ENCODE results near the gene CA12.
"Not testable (repeated sequence)": the region's sequence is repeated elsewhere in the genome, so short reads cannot be mapped to it uniquely, and the experiment has no call there.

CA12 gene

GRCh38 chr15:63334821-63335220 is 46.8 kb downstream of the CA12 start:
- no peak for DNase-seq

DNA sequence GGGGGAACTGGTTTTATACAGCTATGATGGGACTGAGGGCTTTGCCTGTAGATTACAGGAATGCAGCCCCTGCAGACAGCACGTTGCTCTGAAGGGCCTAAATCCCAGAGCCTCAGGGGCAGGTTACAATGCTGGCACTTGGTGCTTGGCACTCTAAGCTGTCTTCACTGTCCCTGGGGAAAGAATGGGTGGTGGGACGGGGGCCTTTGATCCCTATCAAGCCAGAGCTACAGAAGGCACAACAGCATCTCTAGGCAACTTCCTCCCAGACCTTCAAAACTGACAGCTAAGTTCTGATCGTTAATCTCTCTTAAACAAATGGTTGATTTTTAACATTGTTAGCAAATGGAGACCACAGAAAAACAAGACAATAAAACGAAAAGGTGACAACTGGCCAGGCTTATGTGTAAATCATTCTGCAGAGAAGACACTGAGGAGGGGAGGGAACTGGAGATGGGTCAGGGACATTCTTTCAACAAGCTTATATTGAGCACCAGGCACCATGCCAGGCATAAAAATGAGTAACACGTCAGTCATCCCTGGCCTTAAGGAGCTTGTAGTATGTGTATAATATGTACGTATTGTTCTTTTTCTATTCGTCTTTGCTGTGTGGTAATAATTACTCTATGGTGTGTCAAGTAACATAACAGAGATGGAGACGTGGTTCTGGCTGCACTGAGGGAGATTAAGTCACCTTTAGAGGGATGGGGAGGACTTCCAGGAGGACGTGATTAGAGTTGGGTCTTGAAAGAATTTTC is 49.1 kb downstream of the CA12 start:
- DNase-seq: no peak

GRCh38 chr15:63331456-63331855 is 50.2 kb downstream of the CA12 start:
- no peak for DNase-seq

DNA sequence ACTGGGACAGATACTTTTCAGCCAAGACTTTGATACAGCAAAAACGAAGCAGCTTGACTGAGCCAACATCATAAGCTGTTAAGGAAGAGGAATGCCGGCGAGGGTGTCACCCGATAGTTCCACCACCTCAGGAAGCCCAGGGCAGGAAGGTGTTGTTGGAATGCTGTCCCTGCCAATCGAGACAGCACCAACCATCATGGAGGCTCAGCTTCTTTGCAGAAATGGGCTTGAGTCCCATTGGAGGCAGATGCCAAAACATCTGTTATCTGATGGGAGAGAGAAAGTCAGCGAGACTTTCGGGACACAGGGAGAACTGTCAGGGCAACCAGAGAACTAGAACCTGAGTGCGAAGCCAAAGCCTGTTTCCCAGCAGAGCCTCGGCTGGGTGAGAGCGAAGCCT is 50.7 kb downstream of the CA12 start:
- no peak for DNase-seq

GRCh38 chr15:63329567-63330350 is 51.9 kb downstream of the CA12 start:
- no peak for DNase-seq

DNA sequence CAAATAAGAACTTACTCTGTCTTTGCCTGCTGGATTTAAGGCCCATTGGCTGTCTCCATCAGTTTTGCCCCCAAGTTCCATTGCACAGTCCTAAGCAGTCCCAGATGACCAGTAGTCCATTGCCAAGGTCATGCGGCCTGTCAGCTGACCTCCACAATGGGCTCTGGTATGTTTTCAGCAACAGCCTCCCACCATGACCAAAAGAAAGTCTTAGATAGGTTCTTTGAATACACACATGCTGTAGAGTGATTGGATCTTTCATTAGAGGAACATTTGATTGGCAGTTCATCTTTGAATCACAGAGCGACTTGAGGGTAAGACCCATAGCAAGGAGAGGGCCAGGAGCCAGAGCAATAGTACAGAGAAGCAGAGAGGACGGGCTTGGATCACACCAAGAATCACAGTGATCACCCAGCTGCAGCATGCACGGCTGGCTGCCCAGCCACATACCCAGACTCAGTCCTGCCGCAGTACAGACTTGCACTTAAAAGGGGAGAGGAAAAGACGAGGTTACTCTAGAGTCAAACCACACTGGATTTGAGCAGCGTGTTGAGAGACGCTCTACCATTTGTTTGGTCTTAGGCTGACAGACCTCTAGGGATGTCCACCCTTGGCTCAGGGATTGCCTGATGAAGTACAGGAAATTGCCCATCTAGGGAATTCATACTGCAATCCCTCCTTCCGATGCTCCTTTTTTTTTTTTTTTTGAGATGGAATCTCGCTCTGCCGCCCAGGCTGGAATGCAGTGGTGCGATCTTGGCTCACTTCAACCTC is 53.8 kb downstream of the CA12 start:
- no peak for DNase-seq

- no peak for DNase-seq
These were observed 56.9 kb downstream of the CA12 start for GRCh38 chr15:63324770-63325169.

DNA sequence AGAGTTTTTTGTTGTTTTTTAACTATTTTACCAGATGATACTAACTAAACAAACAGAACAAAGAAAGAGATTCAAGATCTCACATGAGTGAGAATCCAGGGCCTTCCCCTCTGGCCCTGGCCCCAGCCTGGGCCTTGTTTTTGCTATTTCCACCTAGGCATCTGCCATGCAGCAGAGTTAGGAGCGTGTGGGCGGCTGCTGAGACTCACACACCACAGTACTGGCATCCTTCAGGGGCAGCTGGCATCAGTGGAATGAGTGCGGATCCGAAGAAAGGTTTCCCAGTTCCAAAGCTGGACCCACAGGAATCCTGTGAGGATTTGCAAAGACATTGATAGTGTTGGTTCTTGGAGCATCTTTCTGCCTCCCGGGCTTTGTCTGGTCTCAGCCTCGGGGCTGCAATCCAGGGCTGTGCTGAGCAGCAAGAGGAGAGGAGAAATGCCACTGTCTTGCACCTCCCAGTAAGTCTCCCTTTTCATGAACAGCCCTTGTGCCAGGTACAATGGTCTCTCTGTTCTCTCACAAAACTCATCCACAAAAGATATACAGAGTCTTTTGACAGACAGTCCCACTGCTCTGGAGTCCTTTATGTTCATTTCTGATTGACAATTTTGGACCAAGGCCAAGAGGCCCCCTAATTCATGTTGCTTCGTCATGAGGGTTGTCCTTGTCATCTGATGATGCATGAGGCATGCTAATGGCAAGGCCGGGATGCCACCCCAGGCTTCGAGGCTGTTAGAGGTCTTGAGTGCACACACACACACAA is 57.7 kb downstream of the CA12 start:
- no peak for DNase-seq

DNA sequence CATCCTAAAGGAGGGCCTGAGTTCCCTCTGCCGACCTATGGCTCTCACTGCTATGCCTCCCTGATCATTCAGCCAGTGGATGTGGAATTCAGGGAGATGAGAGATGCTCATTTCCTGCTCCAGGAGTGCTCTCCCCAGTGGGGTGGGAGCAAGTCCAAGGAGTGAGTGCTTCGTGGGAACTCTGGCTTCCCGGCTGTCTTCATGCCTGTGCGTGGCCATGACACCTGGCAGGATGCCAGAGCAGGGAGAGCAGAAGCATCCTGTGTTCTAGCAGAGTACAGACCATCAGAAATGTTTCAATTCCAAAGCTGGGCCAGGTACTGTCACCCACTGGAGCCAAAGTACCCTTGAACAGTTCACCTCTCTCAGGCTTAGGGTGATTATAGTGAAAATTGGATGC is 59.1 kb downstream of the CA12 start:
- DNase-seq: no peak

GRCh38 chr15:63321462-63321861 is 60.2 kb downstream of the CA12 start:
- no peak for DNase-seq

DNA sequence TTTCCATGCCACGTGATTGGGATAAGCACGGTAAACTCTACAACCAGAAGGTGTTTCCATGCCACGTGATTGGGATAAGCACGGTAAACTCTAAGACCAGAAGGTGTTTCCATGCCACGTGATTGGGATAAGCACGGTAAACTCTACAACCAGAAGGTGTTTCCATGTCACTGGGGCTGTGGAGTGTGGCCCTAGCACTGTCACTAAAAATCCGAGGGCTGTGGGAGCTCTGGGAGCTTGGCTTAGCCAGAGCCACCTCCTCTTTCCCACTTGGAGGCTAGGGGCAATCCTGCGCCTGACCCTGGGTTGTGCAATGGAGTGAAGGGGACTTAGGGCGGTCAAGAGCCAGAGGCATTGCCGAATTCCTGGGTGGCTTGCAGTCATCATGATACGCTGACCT is 60.7 kb downstream of the CA12 start:
- DNase-seq: not testable (repeated sequence)

GRCh38 chr15:63320446-63320845 is 61.2 kb downstream of the CA12 start:
- not testable (repeated sequence) for DNase-seq

GRCh38 chr15:63319065-63319464 is 62.6 kb downstream of the CA12 start:
- DNase-seq: no peak

DNA sequence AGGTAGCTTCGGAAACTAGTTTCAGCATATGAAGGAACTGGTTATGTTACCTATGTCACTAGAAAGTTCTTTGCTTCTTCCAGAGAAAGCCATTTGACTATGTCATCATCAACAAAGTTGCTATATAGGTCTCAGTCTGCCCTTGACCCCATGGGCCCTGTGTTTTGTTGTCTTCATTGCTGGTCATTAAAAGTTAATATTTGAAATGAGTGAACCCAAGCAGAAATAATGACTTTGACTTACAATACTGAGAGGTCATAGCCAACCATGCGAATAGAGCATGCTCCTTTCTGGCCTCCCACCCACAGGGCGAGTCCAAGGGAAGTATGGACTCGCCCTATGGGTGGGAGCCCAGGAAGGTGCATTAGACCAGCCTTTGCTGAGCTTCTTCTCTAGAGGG is 63.3 kb downstream of the CA12 start:
- no peak for DNase-seq

DNA sequence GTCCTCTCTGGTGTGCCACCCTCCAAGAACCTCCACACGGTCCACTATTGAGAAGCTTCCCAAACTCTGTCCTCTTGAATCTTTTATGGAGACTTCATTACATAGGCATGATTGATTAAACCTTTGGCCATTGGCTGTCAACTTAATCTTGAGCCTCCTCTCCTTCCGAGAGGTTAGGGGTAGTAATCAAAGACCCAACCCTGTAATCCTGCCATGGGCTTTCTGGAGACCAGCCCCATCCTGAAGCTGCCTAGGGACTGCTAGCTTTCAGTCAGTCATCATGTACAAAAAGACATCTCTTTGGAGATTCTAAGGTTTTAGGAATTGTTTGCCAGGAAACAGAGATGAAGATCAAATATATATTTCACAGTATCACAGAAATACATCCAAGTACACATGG is 67.2 kb downstream of the CA12 start:
- no peak for DNase-seq

GRCh38 chr15:63313825-63314224 is 67.8 kb downstream of the CA12 start:
- DNase-seq: no peak

DNA sequence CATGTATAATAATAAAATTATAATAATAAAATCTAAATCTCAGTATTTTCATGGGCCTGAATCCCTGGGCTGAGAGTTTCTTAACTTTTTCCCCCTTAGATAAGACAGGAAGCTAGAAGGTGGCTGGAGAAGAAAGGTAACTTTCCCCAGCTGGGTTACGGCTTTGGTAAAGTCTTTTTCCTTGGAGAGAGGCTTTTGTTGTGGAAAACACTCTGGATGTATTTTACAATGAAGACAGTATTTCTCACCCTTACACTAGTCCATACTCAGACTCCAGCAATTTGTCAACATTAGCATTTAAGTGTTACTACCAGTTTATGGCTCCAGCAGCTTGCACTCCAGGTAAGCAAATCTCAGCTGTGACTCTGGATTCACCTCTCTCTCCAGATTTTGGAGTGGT is 69.4 kb downstream of the CA12 start:
- no peak for DNase-seq

DNA sequence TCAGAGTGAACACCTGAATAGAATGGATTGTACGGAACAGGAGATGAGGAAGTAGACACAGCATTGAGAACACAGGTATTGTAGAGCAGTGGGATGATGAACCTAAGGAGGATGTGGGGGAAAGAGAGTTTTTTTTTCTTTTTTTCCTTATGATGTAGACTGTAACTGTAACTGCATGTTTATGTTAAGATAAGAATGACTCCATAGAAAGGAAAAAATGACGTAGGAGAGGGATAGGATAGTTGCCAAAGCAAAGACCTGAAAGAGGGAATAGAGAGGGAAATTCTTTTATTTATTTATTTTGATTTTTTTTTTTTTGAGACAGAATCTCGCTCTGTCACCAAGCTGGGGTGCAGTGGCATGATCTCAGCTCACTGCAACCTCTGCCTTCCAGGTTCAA is 71.0 kb downstream of the CA12 start:
- DNase-seq: no peak

DNA sequence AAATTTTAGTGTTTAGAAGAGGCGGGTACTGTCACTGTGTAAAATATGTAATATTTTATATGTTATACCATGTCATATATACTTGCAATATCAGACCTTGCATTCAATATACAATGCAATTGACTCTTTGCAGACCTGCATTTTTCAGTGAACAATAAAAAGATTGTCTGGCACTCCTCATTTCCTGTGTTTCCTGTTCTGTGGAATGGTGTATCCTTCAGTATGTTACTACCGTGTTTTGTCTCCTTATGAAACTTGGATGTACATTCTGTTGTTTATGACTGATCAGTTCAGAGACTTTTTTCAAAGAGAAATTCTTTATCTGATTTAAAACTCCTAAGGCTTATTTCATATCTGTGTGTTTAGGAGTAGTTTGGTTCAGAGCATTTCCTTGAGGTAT is 72.7 kb downstream of the CA12 start:
- no peak for DNase-seq

GRCh38 chr15:63308491-63308890 is 73.2 kb downstream of the CA12 start:
- DNase-seq: no peak

DNA sequence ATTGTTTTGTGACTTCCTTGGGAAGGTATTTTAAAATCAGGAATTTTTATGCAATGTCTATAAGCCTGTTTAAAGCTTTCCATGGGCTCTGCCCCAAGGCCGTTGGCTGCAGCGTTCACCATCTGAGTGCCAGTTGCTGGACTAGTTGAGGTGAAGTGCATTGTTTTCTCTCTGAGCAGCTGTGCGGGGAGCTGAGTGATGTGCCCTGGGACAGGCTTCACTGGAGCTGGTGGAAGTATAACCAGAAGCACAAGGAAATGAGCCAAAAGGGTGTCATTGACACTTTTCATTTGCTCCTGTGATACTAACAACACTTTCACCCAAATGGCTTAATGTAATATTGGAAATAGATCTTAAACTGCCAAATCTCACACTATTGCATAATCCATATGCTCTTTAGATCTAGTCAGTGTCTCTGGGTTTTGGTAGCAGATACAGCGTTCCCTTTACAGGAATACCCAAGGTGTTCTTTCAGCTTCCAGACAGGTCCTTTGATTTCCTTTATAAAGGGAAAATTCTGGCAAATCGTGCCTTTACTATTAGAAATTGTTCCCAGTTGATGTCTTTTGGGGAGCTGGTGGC is 75.1 kb downstream of the CA12 start:
- no peak for DNase-seq

- DNase-seq: no peak
These were observed 76.4 kb downstream of the CA12 start for GRCh38 chr15:63305260-63305659.

- no peak for DNase-seq
These were observed 80.6 kb downstream of the CA12 start for GRCh38 chr15:63301088-63301487.

All from NCI-H1694 treated with DMSO at 0.1 percent for 48 hours (cell line).